K562 (cell line): ENCODE results near the gene BTBD18. TPM values are rescaled to one million over a fixed set of nuclear protein-coding genes. Genes with fewer than 3 reads are reported as not detected.

Experiments used
- ARNT ChIP-seq, 2 experiments: fragments of 450-650 bp; IDR thresholded peaks; 2 replicates each; pipeline ENCODE4 v1.6.1; 2016; ENCODE audit warnings: mild to moderate bottlenecking in 1 of 2
- FOXA3 ChIP-seq, 2 experiments: fragments of 450-650 bp in 1 of 2; sonication (generic) in 1 of 2; formaldehyde crosslinking; IDR thresholded peaks in 1 of 2; conservative IDR thresholded peaks in 1 of 2; 2 replicates each; pipeline versions ENCODE4 v1.4.0 to v1.8.0; 2020 to 2022; ENCODE audit warnings: mild to moderate bottlenecking in 2 of 2, missing genetic modification reagents in 1 of 2
- FUS ChIP-seq: fragments of 200-400 bp; formaldehyde crosslinking; optimal IDR thresholded peaks from 2 replicates; pipeline ENCODE3; 2017; ENCODE audit warnings: low read depth, low read length
- MAFK ChIP-seq: IDR thresholded peaks from 2 replicates; pipeline ENCODE4 v1.6.1; 2011; ENCODE audit warnings: low read length, improper control_type of control experiment
- NR1H2 ChIP-seq: sonication (generic); formaldehyde crosslinking; IDR thresholded peaks from 2 replicates; pipeline ENCODE4 v1.4.0; 2020; ENCODE audit warnings: mild to moderate bottlenecking, missing genetic modification reagents
- RB1 ChIP-seq: fragments of 450-650 bp; IDR thresholded peaks from 2 replicates; pipeline ENCODE4 v1.6.1; 2017; ENCODE audit warnings: low read depth, mild to moderate bottlenecking
- TAF7 ChIP-seq: fragments of 450-650 bp; IDR thresholded peaks from 2 replicates; pipeline ENCODE4 v1.6.1; 2016; ENCODE audit warnings: missing genetic modification characterization, missing compliant biosample characterization
- ZBED1 ChIP-seq: IDR thresholded peaks from 2 replicates; pipeline ENCODE4 v1.6.1; 2014
- ZNF140 ChIP-seq: fragments of 250-450 bp; sonication (Bioruptor Pico); IDR thresholded peaks from 2 replicates; pipeline ENCODE4 v1.8.0; 2021; ENCODE audit warnings: moderate library complexity, mild to moderate bottlenecking, inconsistent platforms
- ZNF224 ChIP-seq: sonication (generic); formaldehyde crosslinking; IDR thresholded peaks from 2 replicates; pipeline ENCODE4 v1.8.0; 2022; ENCODE audit warnings: mild to moderate bottlenecking, missing genetic modification reagents
- ZNF830 ChIP-seq: fragments of 250-450 bp; sonication (Bioruptor Pico); IDR thresholded peaks from 2 replicates; pipeline ENCODE4 v1.5.0; 2021; ENCODE audit warnings: mild to moderate bottlenecking
- polyA plus RNA-seq, 8 experiments: library from polyadenylated mRNA; depleted of rRNA in 4 of 8; stranded (reverse) in 5 of 8; unstranded in 3 of 8; fragments of >200 nt; fragmentation: Nextera tagmentation in 2 of 8; fragmentation: Illumina TruSeq in 1 of 8; extraction: Ambion mirVana in 2 of 8; extraction: Trizol in 1 of 8; gene quantifications; 2 replicates each; pipeline versions ENCODE4 v1.2.1 to v1.2.3, GENCODE V29; 2011 to 2014; ENCODE audit warnings: inconsistent platforms in 1 of 8, missing spikeins in 1 of 8
- total RNA-seq, 7 experiments: library from RNA; depleted of rRNA in 6 of 7; stranded (reverse); fragments of >200 nt in 6 of 7; fragmentation: Illumina TruSeq in 2 of 7; extraction: Trizol in 2 of 7; gene quantifications; 2 replicates each; pipeline versions ENCODE4 v1.2.1 to v1.2.3, GENCODE V29; 2011 to 2021; ENCODE audit warnings: low replicate concordance in 1 of 7
- TF ChIP-seq, protein P1 (sequence below): fragments of 450-650 bp; IDR thresholded peaks from 2 replicates; pipeline ENCODE4 v1.6.1; 2017; ENCODE audit warnings: mild to moderate bottlenecking, moderate library complexity
- TF ChIP-seq, protein P2 (sequence below), 2 experiments: fragments of 250-450 bp in 1 of 2; fragments of 450-650 bp in 1 of 2; sonication (Bioruptor Pico) in 1 of 2; IDR thresholded peaks; 2 replicates each; pipeline versions ENCODE4 v1.6.1 to v1.8.0; 2016 to 2021; ENCODE audit warnings: mild to moderate bottlenecking in 2 of 2, moderate library complexity in 2 of 2, missing compliant biosample characterization in 1 of 2, missing genetic modification characterization in 1 of 2
- TF ChIP-seq, protein P3 (sequence below): fragments of 200-800 bp; sonication (Bioruptor generic); IDR thresholded peaks from 2 replicates; pipeline ENCODE4 v1.6.1; 2017; ENCODE audit warnings: missing genetic modification characterization, missing compliant biosample characterization
- TF ChIP-seq, protein P4 (sequence below): sonication (generic); formaldehyde crosslinking; IDR thresholded peaks from 2 replicates; pipeline ENCODE4 v1.8.1; 2023; ENCODE audit warnings: mild to moderate bottlenecking, missing genetic modification reagents
- TF ChIP-seq, protein P5 (sequence below): fragments of 450-650 bp; formaldehyde crosslinking; IDR thresholded peaks from 2 replicates; pipeline ENCODE4 v1.4.0; 2022; ENCODE audit warnings: missing genetic modification characterization

BTBD18 gene
- total and polyA plus RNA-seq, 9 of the 15 experiments (the other 6 are each of a cell fraction or from before 2014, with no cell fraction given), result 0.06 TPM; not detected in 8

DNA sequence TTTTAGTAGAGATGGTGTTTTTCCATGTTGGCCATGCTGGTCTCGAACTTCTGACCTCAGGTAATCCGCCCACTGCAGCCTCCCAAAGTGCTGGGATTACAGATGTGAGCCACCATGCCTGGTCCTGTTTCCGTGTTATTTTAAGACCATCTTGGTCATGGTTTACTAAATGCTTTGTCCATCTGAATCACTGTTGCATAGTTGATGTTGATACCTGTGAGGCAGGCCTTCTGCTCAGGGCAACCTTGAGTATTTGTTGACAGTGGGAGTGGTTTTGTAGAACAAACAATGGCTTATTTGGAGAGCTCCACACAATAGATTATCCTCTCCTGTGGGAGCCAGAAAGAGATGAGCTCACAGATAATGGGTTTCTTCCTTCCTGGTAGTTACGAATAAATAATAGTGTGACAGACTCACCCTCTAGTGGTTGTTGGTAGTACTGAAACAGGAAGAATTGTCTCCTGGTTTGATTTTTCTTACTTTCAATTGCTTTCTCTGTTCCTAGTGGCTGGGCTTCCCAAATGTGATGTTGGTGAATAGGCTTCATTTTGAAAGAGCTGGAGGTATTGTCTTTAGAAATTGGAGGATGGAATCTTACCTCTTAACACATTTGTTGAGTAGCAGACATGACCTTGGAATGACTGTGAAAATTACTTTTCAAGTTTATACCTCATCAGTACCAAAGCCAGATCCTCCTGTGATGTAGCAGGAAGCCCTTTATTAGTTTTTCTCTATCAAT, 49.0 kb upstream of the BTBD18 start (continued):
- TF ChIP-seq, protein P1, sequence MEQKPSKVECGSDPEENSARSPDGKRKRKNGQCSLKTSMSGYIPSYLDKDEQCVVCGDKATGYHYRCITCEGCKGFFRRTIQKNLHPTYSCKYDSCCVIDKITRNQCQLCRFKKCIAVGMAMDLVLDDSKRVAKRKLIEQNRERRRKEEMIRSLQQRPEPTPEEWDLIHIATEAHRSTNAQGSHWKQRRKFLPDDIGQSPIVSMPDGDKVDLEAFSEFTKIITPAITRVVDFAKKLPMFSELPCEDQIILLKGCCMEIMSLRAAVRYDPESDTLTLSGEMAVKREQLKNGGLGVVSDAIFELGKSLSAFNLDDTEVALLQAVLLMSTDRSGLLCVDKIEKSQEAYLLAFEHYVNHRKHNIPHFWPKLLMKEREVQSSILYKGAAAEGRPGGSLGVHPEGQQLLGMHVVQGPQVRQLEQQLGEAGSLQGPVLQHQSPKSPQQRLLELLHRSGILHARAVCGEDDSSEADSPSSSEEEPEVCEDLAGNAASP, result no peak
- no peak for TF ChIP-seq ZNF830
- TF ChIP-seq ZNF140 (CRISPR knock-in tag), result no peak
- no peak for TF ChIP-seq MAFK
- TF ChIP-seq, protein P2, sequence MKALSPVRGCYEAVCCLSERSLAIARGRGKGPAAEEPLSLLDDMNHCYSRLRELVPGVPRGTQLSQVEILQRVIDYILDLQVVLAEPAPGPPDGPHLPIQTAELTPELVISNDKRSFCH (CRISPR knock-in tag; IDR thresholded peaks at IDR 0.05), result no peak
- TF ChIP-seq, protein P2 (tag; IDR thresholded peaks at IDR 0.05), result no peak
- TF ChIP-seq RB1, result no peak
- TF ChIP-seq, protein P3, sequence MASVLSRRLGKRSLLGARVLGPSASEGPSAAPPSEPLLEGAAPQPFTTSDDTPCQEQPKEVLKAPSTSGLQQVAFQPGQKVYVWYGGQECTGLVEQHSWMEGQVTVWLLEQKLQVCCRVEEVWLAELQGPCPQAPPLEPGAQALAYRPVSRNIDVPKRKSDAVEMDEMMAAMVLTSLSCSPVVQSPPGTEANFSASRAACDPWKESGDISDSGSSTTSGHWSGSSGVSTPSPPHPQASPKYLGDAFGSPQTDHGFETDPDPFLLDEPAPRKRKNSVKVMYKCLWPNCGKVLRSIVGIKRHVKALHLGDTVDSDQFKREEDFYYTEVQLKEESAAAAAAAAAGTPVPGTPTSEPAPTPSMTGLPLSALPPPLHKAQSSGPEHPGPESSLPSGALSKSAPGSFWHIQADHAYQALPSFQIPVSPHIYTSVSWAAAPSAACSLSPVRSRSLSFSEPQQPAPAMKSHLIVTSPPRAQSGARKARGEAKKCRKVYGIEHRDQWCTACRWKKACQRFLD (CRISPR knock-in tag), result no peak
- TF ChIP-seq, protein P4, sequence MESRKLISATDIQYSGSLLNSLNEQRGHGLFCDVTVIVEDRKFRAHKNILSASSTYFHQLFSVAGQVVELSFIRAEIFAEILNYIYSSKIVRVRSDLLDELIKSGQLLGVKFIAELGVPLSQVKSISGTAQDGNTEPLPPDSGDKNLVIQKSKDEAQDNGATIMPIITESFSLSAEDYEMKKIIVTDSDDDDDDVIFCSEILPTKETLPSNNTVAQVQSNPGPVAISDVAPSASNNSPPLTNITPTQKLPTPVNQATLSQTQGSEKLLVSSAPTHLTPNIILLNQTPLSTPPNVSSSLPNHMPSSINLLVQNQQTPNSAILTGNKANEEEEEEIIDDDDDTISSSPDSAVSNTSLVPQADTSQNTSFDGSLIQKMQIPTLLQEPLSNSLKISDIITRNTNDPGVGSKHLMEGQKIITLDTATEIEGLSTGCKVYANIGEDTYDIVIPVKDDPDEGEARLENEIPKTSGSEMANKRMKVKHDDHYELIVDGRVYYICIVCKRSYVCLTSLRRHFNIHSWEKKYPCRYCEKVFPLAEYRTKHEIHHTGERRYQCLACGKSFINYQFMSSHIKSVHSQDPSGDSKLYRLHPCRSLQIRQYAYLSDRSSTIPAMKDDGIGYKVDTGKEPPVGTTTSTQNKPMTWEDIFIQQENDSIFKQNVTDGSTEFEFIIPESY, result 0 out of 2 replicates have a peak, but pooled peaks have one; percentile 0
- TF ChIP-seq, protein P5, sequence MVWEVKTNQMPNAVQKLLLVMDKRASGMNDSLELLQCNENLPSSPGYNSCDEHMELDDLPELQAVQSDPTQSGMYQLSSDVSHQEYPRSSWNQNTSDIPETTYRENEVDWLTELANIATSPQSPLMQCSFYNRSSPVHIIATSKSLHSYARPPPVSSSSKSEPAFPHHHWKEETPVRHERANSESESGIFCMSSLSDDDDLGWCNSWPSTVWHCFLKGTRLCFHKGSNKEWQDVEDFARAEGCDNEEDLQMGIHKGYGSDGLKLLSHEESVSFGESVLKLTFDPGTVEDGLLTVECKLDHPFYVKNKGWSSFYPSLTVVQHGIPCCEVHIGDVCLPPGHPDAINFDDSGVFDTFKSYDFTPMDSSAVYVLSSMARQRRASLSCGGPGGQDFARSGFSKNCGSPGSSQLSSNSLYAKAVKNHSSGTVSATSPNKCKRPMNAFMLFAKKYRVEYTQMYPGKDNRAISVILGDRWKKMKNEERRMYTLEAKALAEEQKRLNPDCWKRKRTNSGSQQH (CRISPR knock-in tag), result no peak
- TF ChIP-seq ZNF224 (CRISPR knock-in tag), result no peak
- 0 out of 4 replicates have a peak, but pooled peaks of 1 of the 2 experiments have one; percentile 47 for TF ChIP-seq ARNT (IDR thresholded peaks at IDR 0.05)
- no peak for TF ChIP-seq NR1H2 (CRISPR knock-in tag)
- TF ChIP-seq FOXA3 (CRISPR knock-in tag; conservative IDR thresholded peaks at IDR 0.05 in 1 of 2, IDR thresholded peaks at IDR 0.05 in 1 of 2), result peak in 1 of 2 experiments; percentile 86; a peak in 2 of 4 replicates
- no peak for TF ChIP-seq FUS
- TF ChIP-seq ZBED1, result no peak
- TF ChIP-seq TAF7 (tag), result no peak
